HFFc6 (cell line): ENCODE measurements around the gene CHKB. TPM values are rescaled to one million over a fixed set of nuclear protein-coding genes. Genes with fewer than 3 reads are reported as not detected.
"Not testable (repeated sequence)": the region's sequence is repeated elsewhere in the genome, so short reads cannot be mapped to it uniquely, and the experiment has no call there.

Source experiments
- DNase-seq: peaks from one replicate; pipeline ENCODE4 v3.0.0-alpha.2; 2018
- H3K27ac Mint-ChIP-seq: 2 replicates; pipeline ENCODE4 v1.8.0; 2020; ENCODE audit warnings: mild to moderate bottlenecking, mixed read lengths
- H3K27me3 Mint-ChIP-seq: 2 replicates; pipeline ENCODE4 v1.8.0; 2021; ENCODE audit warnings: mild to moderate bottlenecking, moderate library complexity, mixed read lengths; ENCODE audit not compliant: insufficient read depth
- H3K36me3 Mint-ChIP-seq: 2 replicates; pipeline ENCODE4 v1.8.0; 2021; ENCODE audit warnings: low read depth, mixed read lengths
- H3K4me1 Mint-ChIP-seq: 2 replicates; pipeline ENCODE4 v1.8.0; 2020; ENCODE audit warnings: low read depth, mixed read lengths
- H3K4me3 Mint-ChIP-seq: 2 replicates; pipeline ENCODE4 v1.8.0; 2020; ENCODE audit warnings: mild to moderate bottlenecking, moderate library complexity, mixed read lengths
- H3K9me3 Mint-ChIP-seq: 2 replicates; pipeline ENCODE4 v1.8.0; 2020; ENCODE audit warnings: mild to moderate bottlenecking, mixed read lengths
- CTCF ChIP-seq: fragments of 200-600 bp; sonication (generic); IDR thresholded peaks from 2 replicates; pipeline ENCODE4 v1.5.0; 2021; ENCODE audit warnings: antibody characterized with exemption, mild to moderate bottlenecking
- total RNA-seq, 6 experiments: library from RNA; stranded (reverse); fragmentation: NEBNext Ultra II Directional; extraction: Animal tissue kit (Norgen Biotek cat#: 25700); gene quantifications; 2 replicates in 1 of 6; 3 replicates in 5 of 6; pipeline ENCODE4 v1.2.3, GENCODE V29; 2021

CHKB gene
- total RNA-seq, 6 experiments from 2014 or later = 21.1 to 26.2 (median 25.2) TPM

- no peak for TF ChIP-seq CTCF
- H3K9me3 Mint-ChIP-seq = no peaks in the 10 kb centered on the region
- H3K27me3 Mint-ChIP-seq = peaks cover 7% of the 10 kb centered on the region; the same call in 1 of the 2 replicates
- H3K36me3 Mint-ChIP-seq = no peaks in the 10 kb centered on the region
- no peak for DNase-seq
- H3K4me1 Mint-ChIP-seq = peaks cover 37% of the 10 kb centered on the region
- peak overlapping the region; percentile 65 for H3K27ac Mint-ChIP-seq
- no peak overlapping the region for H3K4me3 Mint-ChIP-seq
These were observed 42.3 kb downstream of the CHKB start for GRCh38 chr22:50540381-50540780.

GRCh38 chr22:50537765-50538164 lies 44.9 kb downstream of the CHKB start:
- H3K4me3 Mint-ChIP-seq = no peak overlapping the region
- no peaks in the 10 kb centered on the region for H3K36me3 Mint-ChIP-seq
- peaks cover 37% of the 10 kb centered on the region for H3K4me1 Mint-ChIP-seq
- no peaks in the 10 kb centered on the region for H3K9me3 Mint-ChIP-seq
- TF ChIP-seq CTCF = no peak
- H3K27ac Mint-ChIP-seq = no peak overlapping the region
- DNase-seq = no peak
- peaks cover 10% of the 10 kb centered on the region; the same call in 1 of the 2 replicates for H3K27me3 Mint-ChIP-seq

GRCh38 chr22:50536226-50536625 lies 46.4 kb downstream of the CHKB start:
- Mint-ChIP-seq H3K36me3 (no peaks in the 10 kb centered on the region), H3K27me3 (peaks cover 11% of the 10 kb centered on the region; the same call in 1 of the 2 replicates), H3K4me3 (no peak overlapping the region), H3K4me1 (peaks cover 22% of the 10 kb centered on the region), H3K9me3 (no peaks in the 10 kb centered on the region), H3K27ac (no peak overlapping the region)
- TF ChIP-seq CTCF = no peak
- no peak for DNase-seq

DNA sequence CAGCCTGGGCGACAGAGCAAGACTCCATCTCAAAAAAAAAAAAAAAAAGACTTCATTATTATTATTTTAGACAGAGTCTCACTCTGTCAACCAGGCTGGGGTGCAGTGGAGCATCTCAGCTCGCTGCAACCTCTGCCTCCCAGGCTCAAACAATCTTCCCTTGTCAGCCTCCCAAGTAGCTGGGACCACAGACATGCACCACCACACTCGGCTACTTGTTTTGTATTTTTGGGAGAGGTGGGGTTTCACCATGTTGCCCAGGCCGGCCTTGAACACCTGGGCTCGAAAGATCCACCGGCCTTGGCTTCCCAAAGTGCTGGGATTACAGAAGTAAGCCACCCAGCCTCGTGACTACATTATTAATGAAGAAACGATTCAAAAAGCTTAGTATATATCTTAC lies 47.5 kb downstream of the CHKB start:
- Mint-ChIP-seq H3K4me3 (no peak overlapping the region), H3K4me1 (peaks cover 11% of the 10 kb centered on the region), H3K36me3 (no peaks in the 10 kb centered on the region), H3K27me3 (peaks cover 13% of the 10 kb centered on the region; the same call in 1 of the 2 replicates), H3K27ac (no peak overlapping the region), H3K9me3 (no peaks in the 10 kb centered on the region)
- DNase-seq = no peak
- no peak for TF ChIP-seq CTCF

DNA sequence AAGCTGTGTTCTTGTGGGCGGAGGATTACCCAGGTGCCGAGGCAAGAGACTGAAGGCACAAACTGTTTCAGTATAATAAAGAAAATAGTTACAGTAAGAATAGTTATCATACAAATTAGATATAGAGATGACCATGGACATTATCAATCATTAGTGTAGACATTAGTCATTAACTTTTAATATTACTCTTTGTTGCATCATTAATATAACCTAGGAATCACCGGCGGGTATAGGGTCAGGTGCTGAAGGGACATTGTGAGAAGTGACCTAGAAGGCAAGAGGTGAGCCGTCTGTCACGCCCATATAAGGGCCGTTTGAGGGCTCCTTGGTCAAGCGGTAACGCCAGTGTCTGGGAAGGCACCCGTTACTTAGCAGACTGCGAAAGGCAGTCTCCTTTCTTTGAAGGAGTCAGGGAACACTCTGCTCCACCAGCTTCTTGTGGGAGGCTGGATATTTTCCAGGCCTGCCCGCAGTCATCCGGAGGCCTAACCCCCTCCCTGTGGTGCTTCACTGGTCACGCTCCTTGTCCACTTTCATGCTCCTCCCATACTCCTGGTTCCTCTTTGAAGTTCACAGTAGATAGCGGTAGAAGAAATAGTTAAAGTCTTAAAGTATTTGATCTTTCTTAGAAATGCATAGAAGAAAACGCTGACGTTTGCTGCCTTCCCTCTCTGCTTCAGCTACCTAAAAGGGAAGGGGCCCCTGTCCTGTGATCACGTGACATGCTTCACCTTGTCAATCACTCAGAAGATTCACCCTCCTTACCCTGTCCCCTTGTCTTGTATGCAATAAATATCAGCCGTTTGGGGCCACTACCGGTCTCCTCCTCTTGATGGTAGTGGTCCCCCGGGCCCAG lies 48.6 kb downstream of the CHKB start:
- H3K27ac Mint-ChIP-seq, H3K4me3 Mint-ChIP-seq, H3K4me1 Mint-ChIP-seq, H3K9me3 Mint-ChIP-seq, H3K36me3 Mint-ChIP-seq, DNase-seq: not testable (repeated sequence)
- peaks cover 13% of the 10 kb centered on the region; the same call in 1 of the 2 replicates for H3K27me3 Mint-ChIP-seq
